ENCODE measurements around the gene NDNF.

DNA sequence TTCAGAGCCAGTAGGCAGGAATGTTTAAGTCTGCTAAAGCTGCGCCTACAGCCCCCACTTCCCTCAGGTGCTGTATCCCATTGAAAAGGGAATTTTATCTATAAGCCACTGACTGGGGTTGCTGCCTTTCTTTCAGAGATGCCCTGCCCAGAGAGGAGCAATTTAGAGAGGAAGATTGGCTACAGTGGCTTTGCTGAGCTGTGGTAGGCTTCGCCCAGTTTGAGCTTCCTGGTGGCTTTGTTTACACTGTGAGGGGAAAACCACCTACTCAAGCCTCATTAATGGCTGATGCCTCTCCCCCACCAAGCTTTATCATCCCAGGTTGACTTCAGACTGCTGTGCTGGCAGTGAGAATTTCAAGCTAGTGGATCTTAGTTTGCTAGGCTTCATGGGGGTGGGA lies 82.1 kb downstream of the NDNF start:
- TF ChIP-seq CTCF (IDR thresholded peaks at IDR 0.05; ENCODE audit: low read depth, low read length): no peak
- TF ChIP-seq EZH2phosphoT487 (IDR thresholded peaks at IDR 0.05; ENCODE audit: low read depth): no peak
